HEK293T (cell line): ENCODE measurements around the gene SEC14L6.

Experiments
- ARNT ChIP-seq: fragments of 450-650 bp; IDR thresholded peaks from 2 replicates; pipeline ENCODE4 v1.6.1; 2017; ENCODE audit warnings: mild to moderate bottlenecking
- NFRKB ChIP-seq: fragments of 450-650 bp; IDR thresholded peaks from 2 replicates; pipeline ENCODE4 v1.6.1; 2016; ENCODE audit warnings: mild to moderate bottlenecking, moderate library complexity
- SP1 ChIP-seq: fragments of 450-650 bp; IDR thresholded peaks from 2 replicates; pipeline ENCODE4 v1.6.1; 2017

GRCh38 chr22:30559889-30560288 is 13.3 kb upstream of the SEC14L6 start:
- TF ChIP-seq ARNT (no peak), NFRKB (no peak), SP1 (no peak)
